SU-DHL-6 (cell line): ENCODE results near the gene BCO1.

ENCODE experiments used
- H2AFZ ChIP-seq: fragments of 200-600 bp; sonication (generic); 2 replicates; pipeline ENCODE4 v1.6.1; 2014; ENCODE audit warnings: low read depth, mild to moderate bottlenecking, moderate library complexity, mixed read lengths, antibody characterized with exemption, low read length; ENCODE audit not compliant: severe bottlenecking
- H3F3A ChIP-seq: fragments of 200-600 bp; shearing (Covaris generic); 2 replicates; pipeline ENCODE4 v1.6.0; 2016; ENCODE audit warnings: antibody characterized with exemption, mild to moderate bottlenecking; ENCODE audit not compliant: insufficient read depth
- H3K27ac ChIP-seq: fragments of 200-600 bp; sonication (generic); 2 replicates; pipeline ENCODE4 v1.5.1; 2016; ENCODE audit warnings: low read depth, mild to moderate bottlenecking, low read length, moderate library complexity, mixed read lengths
- H3K27me3 ChIP-seq: fragments of 200-600 bp; sonication (generic), shearing (Covaris generic); 2 replicates; pipeline ENCODE4 v1.6.0; 2014; ENCODE audit warnings: mild to moderate bottlenecking, low read length
- H3K36me3 ChIP-seq: fragments of 200-600 bp; sonication (generic); 2 replicates; pipeline ENCODE4 v1.6.1; 2014; ENCODE audit warnings: mild to moderate bottlenecking, low read length, mixed read lengths
- H3K4me2 ChIP-seq: fragments of 300-600, 200-600 bp; shearing (Covaris generic), sonication (generic); 2 replicates; pipeline ENCODE4 v1.6.0; 2014; ENCODE audit warnings: low read length, low read depth, mild to moderate bottlenecking; ENCODE audit not compliant: poor library complexity, severe bottlenecking
- H3K4me3 ChIP-seq: fragments of 200-600 bp; sonication (generic); 2 replicates; pipeline ENCODE4 v1.5.1; 2014; ENCODE audit warnings: antibody characterized with exemption, low read length, mild to moderate bottlenecking, mixed read lengths; ENCODE audit not compliant: insufficient read depth, poor library complexity, severe bottlenecking
- H3K79me2 ChIP-seq: fragments of 200-600 bp; sonication (generic); 2 replicates; pipeline ENCODE4 v1.6.1; 2014; ENCODE audit warnings: mild to moderate bottlenecking, low read length, moderate library complexity; ENCODE audit not compliant: insufficient read depth
- H3K9ac ChIP-seq: fragments of 200-600 bp; sonication (generic); 2 replicates; pipeline ENCODE4 v1.7.0; 2014; ENCODE audit warnings: mild to moderate bottlenecking, low read length
- H3K9me2 ChIP-seq: fragments of 200-600 bp; sonication (generic); replicated peaks from 2 replicates; pipeline ENCODE4 v1.6.1; 2014; ENCODE audit warnings: low read length; ENCODE audit not compliant: insufficient read depth
- H3K9me3 ChIP-seq: fragments of 200-600 bp; sonication (generic); 2 replicates; pipeline ENCODE4 v1.6.1; 2014; ENCODE audit warnings: low read length, mixed read lengths; ENCODE audit not compliant: insufficient read depth
- H4K20me1 ChIP-seq: fragments of 200-600 bp; sonication (generic); 2 replicates; pipeline ENCODE4 v1.6.1; 2014; ENCODE audit warnings: low read depth, mild to moderate bottlenecking, antibody characterized with exemption, low read length, moderate library complexity, mixed read lengths
- EZH2phosphoT487 ChIP-seq: fragments of 200-600 bp; sonication (generic), shearing (Covaris generic); conservative IDR thresholded peaks from 2 replicates; pipeline ENCODE4 v1.6.1; 2018; ENCODE audit warnings: mild to moderate bottlenecking, antibody characterized with exemption, low read length, moderate library complexity, mixed read lengths
- TF ChIP-seq, protein P1 (sequence below): fragments of 200-600 bp; sonication (generic); IDR thresholded peaks from one replicate; pipeline ENCODE4 v1.5.1; 2017; ENCODE audit warnings: antibody characterized with exemption, mild to moderate bottlenecking, low read length, moderate library complexity; ENCODE audit not compliant: insufficient read depth, poor library complexity, severe bottlenecking

Gene BCO1

DNA sequence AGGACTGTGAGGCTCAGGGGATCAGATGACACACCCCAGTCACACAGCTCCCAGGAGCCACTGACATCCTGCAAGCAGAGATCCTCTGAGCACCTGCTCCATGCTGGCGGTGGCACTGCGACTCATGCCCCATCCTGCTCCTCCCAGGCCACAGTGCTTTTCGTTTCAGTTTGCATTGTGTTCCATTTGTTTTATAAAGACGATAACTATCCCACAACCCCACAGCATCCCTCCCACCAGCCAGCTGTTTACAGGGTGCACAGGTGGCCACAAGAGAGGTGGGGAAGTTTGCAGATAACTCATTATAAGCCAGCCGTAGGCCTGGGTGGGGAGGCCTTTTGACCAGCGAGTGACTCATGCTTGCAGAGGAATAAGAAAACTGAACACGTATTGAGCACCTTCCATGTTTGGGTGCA, 28.2 kb downstream of the BCO1 start:
- no peaks in the 10 kb centered on the region for H4K20me1 ChIP-seq
- H3K79me2 ChIP-seq = no peaks in the 10 kb centered on the region
- no peak overlapping the region for H3K4me2 ChIP-seq
- no peaks in the 10 kb centered on the region for H3K36me3 ChIP-seq
- no peak overlapping the region for H2AFZ ChIP-seq
- H3K9ac ChIP-seq = no peak overlapping the region
- no peaks in the 10 kb centered on the region for H3F3A ChIP-seq
- no peaks in the 10 kb centered on the region for H3K27me3 ChIP-seq
- H3K9me2 ChIP-seq = no peaks in the 10 kb centered on the region
- no peaks in the 10 kb centered on the region for H3K9me3 ChIP-seq
- no peak for TF ChIP-seq EZH2phosphoT487
- TF ChIP-seq, protein P1, sequence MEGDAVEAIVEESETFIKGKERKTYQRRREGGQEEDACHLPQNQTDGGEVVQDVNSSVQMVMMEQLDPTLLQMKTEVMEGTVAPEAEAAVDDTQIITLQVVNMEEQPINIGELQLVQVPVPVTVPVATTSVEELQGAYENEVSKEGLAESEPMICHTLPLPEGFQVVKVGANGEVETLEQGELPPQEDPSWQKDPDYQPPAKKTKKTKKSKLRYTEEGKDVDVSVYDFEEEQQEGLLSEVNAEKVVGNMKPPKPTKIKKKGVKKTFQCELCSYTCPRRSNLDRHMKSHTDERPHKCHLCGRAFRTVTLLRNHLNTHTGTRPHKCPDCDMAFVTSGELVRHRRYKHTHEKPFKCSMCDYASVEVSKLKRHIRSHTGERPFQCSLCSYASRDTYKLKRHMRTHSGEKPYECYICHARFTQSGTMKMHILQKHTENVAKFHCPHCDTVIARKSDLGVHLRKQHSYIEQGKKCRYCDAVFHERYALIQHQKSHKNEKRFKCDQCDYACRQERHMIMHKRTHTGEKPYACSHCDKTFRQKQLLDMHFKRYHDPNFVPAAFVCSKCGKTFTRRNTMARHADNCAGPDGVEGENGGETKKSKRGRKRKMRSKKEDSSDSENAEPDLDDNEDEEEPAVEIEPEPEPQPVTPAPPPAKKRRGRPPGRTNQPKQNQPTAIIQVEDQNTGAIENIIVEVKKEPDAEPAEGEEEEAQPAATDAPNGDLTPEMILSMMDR = no peak
- no peak overlapping the region for H3K4me3 ChIP-seq
- H3K27ac ChIP-seq = no peak overlapping the region

DNA sequence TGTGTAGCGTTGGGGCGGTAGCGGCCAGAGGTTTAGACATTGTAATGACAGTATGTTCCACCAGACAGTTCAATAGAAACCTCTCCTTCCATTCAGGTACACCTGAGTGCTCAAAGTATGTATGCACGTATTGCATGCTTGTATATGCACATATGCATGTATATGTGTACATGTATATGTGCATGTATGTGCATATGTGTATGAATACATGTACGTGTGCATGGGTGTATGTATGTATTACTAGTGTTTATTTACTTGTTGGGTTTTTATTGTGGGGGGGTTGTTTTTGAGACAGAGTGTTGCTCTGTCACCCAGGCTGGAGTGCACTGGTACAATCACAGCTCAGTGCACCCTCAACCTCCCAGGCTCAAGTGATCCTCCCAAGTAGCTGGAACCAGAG, 30.0 kb downstream of the BCO1 start:
- Histone ChIP-seq H3F3A (no peaks in the 10 kb centered on the region), H3K79me2 (no peaks in the 10 kb centered on the region), H3K36me3 (no peaks in the 10 kb centered on the region), H3K9me3 (no peaks in the 10 kb centered on the region), H4K20me1 (no peaks in the 10 kb centered on the region), H3K27me3 (no peaks in the 10 kb centered on the region), H3K4me3 (no peak overlapping the region), H3K4me2 (no peak overlapping the region), H3K27ac (no peak overlapping the region), H3K9ac (no peak overlapping the region), H2AFZ (no peak overlapping the region), H3K9me2 (no peaks in the 10 kb centered on the region)
- TF ChIP-seq, protein P1 = no peak
- TF ChIP-seq EZH2phosphoT487 = no peak

DNA sequence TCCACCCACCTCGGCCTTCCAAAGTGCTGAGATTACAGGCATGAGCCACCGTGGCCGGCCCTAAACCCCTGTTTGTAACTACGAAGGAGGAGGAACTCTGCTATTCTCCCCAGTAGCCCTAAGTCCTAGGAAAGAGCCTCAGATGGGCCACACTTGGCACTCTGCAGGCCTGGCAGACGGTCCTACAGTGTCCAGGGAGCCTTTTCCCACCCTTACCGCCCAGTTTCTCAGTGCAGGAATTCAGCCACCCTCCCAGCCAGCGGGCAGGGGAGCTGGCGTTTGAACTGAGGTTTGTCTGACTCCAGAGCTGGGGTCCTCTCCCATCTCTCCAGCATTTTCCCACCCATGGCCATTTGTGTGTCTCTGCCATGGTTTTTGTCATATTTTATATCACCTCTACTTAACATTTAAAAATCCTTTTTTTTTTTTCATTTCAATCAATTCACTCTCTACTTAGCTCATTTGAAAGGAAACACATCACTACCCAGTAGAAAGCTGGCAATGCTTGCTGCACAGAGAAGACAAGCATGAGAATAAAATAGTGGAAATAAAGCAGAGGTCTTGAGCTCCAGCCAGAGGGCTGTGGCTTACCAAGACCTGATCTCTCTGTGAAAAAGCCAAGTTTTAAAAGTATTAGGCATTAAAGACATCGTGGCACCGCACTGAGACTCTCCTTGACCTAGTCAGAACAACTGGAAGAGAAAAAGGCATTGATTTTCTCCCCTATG, 34.9 kb downstream of the BCO1 start:
- TF ChIP-seq EZH2phosphoT487 = no peak
- TF ChIP-seq, protein P1 = no peak
- Histone ChIP-seq H3K4me3 (no peak overlapping the region), H3K27ac (peak overlapping the region; percentile 26; the same call in 1 of the 2 replicates), H3K79me2 (no peaks in the 10 kb centered on the region), H3K9me2 (no peaks in the 10 kb centered on the region), H3F3A (no peaks in the 10 kb centered on the region), H3K9ac (peak overlapping the region; percentile 10; the same call in 1 of the 2 replicates), H3K9me3 (no peaks in the 10 kb centered on the region), H3K4me2 (peak overlapping the region; percentile 3), H3K27me3 (no peaks in the 10 kb centered on the region), H3K36me3 (no peaks in the 10 kb centered on the region), H4K20me1 (no peaks in the 10 kb centered on the region), H2AFZ (peak overlapping the region; percentile 76)
